Thoracic aorta (tissue), 2 donors: ENCODE results near the gene ELOVL5. TPM values are rescaled to one million over a fixed set of nuclear protein-coding genes. Genes with fewer than 3 reads are reported as not detected.

ENCODE experiments used
- ATAC-seq: fragments of 150-250 bp; one replicate; pipeline ENCODE4 v1.8.0; 2017; ENCODE audit warnings: low read depth; ENCODE audit not compliant: insufficient number of reproducible peaks, low FRiP score
- DNase-seq: peaks from one replicate; pipeline ENCODE4 v3.0.0-alpha.2; 2020; ENCODE audit warnings: low spot score
- H3K27ac ChIP-seq, 2 donors: fragments of 200-600 bp; sonication (generic); 1 replicate in 1 of 2; 2 replicates in 1 of 2; pipeline ENCODE4 v1.5.1; 2016; ENCODE audit warnings: mild to moderate bottlenecking in 2 of 2, moderate library complexity in 2 of 2
- H3K27me3 ChIP-seq: fragments of 200-600 bp; sonication (generic); replicated peaks from 2 replicates; pipeline ENCODE4 v1.6.0; 2016; ENCODE audit warnings: mild to moderate bottlenecking; ENCODE audit not compliant: insufficient read depth
- H3K36me3 ChIP-seq: fragments of 200-600 bp; sonication (generic); one replicate; pipeline ENCODE4 v1.5.1; 2016
- H3K4me1 ChIP-seq, 2 donors: fragments of 200-600 bp; sonication (generic); 1 replicate in 1 of 2; 2 replicates in 1 of 2; pipeline versions ENCODE4 v1.5.1 to v1.6.0; 2016; ENCODE audit warnings: low read depth in 2 of 2, mild to moderate bottlenecking in 1 of 2; ENCODE audit not compliant: control insufficient read depth in 1 of 2
- H3K4me3 ChIP-seq: fragments of 200-600 bp; sonication (generic); 2 replicates; pipeline ENCODE4 v1.5.1; 2016; ENCODE audit warnings: mild to moderate bottlenecking
- H3K9me3 ChIP-seq: fragments of 200-600 bp; sonication (generic); 2 replicates; pipeline ENCODE4 v1.5.1; 2016
- total RNA-seq, 2 donors: library from RNA; depleted of rRNA; stranded (reverse); fragments of >200 nt; gene quantifications; one replicate each; pipeline versions ENCODE4 v1.1.0 to v1.2.3, GENCODE V29; 2016
- TF ChIP-seq, protein P1 (sequence below): fragments of 200-600 bp; sonication (generic); IDR thresholded peaks from one replicate; pipeline ENCODE4 v1.5.1; 2019; ENCODE audit warnings: antibody characterized with exemption

Gene ELOVL5
- total RNA-seq, 2 donors from 2014 or later, result 61.1 to 86.8 TPM

- Histone ChIP-seq H3K4me3 (peak overlapping the region; percentile 31), H3K27me3 (no peaks in the 10 kb centered on the region), H3K9me3 (no peaks in the 10 kb centered on the region), H3K4me1 (peaks cover 31 to 68% of the 10 kb centered on the region in 2 donors), H3K27ac (peak overlapping the region in 1 of 2 donors; percentile 57), H3K36me3 (no peaks in the 10 kb centered on the region)
- ATAC-seq, result peak; percentile 34
- TF ChIP-seq, protein P1, sequence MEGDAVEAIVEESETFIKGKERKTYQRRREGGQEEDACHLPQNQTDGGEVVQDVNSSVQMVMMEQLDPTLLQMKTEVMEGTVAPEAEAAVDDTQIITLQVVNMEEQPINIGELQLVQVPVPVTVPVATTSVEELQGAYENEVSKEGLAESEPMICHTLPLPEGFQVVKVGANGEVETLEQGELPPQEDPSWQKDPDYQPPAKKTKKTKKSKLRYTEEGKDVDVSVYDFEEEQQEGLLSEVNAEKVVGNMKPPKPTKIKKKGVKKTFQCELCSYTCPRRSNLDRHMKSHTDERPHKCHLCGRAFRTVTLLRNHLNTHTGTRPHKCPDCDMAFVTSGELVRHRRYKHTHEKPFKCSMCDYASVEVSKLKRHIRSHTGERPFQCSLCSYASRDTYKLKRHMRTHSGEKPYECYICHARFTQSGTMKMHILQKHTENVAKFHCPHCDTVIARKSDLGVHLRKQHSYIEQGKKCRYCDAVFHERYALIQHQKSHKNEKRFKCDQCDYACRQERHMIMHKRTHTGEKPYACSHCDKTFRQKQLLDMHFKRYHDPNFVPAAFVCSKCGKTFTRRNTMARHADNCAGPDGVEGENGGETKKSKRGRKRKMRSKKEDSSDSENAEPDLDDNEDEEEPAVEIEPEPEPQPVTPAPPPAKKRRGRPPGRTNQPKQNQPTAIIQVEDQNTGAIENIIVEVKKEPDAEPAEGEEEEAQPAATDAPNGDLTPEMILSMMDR, result no peak
- no peak for DNase-seq
Observed at GRCh38 chr6:53302678-53303360, 45.9 kb downstream of the ELOVL5 start.

GRCh38 chr6:53301801-53302537, 46.8 kb downstream of the ELOVL5 start:
- DNase-seq (no peak), ATAC-seq (no peak)
- Histone ChIP-seq H3K36me3 (no peaks in the 10 kb centered on the region), H3K9me3 (no peaks in the 10 kb centered on the region), H3K4me3 (no peak overlapping the region), H3K27ac (peak overlapping the region; percentile 20 to 57), H3K27me3 (no peaks in the 10 kb centered on the region), H3K4me1 (peaks cover 31 to 59% of the 10 kb centered on the region in 2 donors)
- TF ChIP-seq, protein P1, result no peak

GRCh38 chr6:53300656-53301551, 47.8 kb downstream of the ELOVL5 start:
- Histone ChIP-seq H3K4me1 (peaks cover 31 to 53% of the 10 kb centered on the region in 2 donors), H3K9me3 (no peaks in the 10 kb centered on the region), H3K4me3 (peak overlapping the region; percentile 8), H3K27me3 (no peaks in the 10 kb centered on the region), H3K27ac (peak overlapping the region; percentile 17 to 40), H3K36me3 (no peaks in the 10 kb centered on the region)
- TF ChIP-seq, protein P1, result no peak
- ATAC-seq (no peak), DNase-seq (no peak)

- no peaks in the 10 kb centered on the region for H3K36me3 ChIP-seq
- no peak overlapping the region for H3K27ac ChIP-seq
- no peaks in the 10 kb centered on the region for H3K27me3 ChIP-seq
- ATAC-seq, result no peak
- peaks cover 31 to 53% of the 10 kb centered on the region in 2 donors for H3K4me1 ChIP-seq
- DNase-seq, result no peak
- H3K9me3 ChIP-seq, result no peaks in the 10 kb centered on the region
- TF ChIP-seq, protein P1, result no peak
- no peak overlapping the region for H3K4me3 ChIP-seq
Observed at GRCh38 chr6:53299331-53300005, 49.3 kb downstream of the ELOVL5 start.
